Gastroesophageal sphincter (tissue), 3 donors: ENCODE data around the gene DLGAP5.

Source experiments
- CTCF ChIP-seq, 4 experiments: fragments of 200-600 bp in 2 of 4; fragments of 450-650 bp in 2 of 4; sonication (generic) in 1 of 4; IDR thresholded peaks; one replicate each; pipeline ENCODE4 v1.5.1; 2017 to 2019; ENCODE audit warnings: antibody characterized with exemption in 4 of 4, mild to moderate bottlenecking in 2 of 4, moderate library complexity in 2 of 4
- POLR2A ChIP-seq, 2 donors: fragments of 450-650 bp; IDR thresholded peaks; one replicate each; pipeline ENCODE4 v1.6.1; 2017; ENCODE audit warnings: antibody characterized with exemption in 2 of 2, mild to moderate bottlenecking in 2 of 2, moderate library complexity in 1 of 2
- POLR2AphosphoS5 ChIP-seq: sonication (generic); formaldehyde crosslinking; IDR thresholded peaks from one replicate; pipeline ENCODE4 v1.6.1; 2017; ENCODE audit warnings: antibody characterized with exemption

- no peak for TF ChIP-seq CTCF (IDR thresholded peaks at IDR 0.05)
- TF ChIP-seq POLR2AphosphoS5 = no peak
- no peak for TF ChIP-seq POLR2A (IDR thresholded peaks at IDR 0.05)
Measured at GRCh38 chr14:55151601-55152000, 39.8 kb downstream of the DLGAP5 start.
